HepG2 (cell line): ENCODE data around the gene BICDL2. TPM values are rescaled to one million over a fixed set of nuclear protein-coding genes. Genes with fewer than 3 reads are reported as not detected.

ENCODE experiments used
- ARNT2 ChIP-seq: sonication (generic); formaldehyde crosslinking; IDR thresholded peaks from 2 replicates; pipeline ENCODE4 v1.8.0; 2022; ENCODE audit warnings: mild to moderate bottlenecking, low read depth, missing genetic modification reagents, moderate library complexity
- FIP1L1 ChIP-seq: fragments of 200-400 bp; formaldehyde crosslinking; IDR thresholded peaks from 2 replicates; pipeline ENCODE4 v1.6.1; 2018; ENCODE audit warnings: low read depth, mild to moderate bottlenecking, low read length, moderate library complexity, borderline replicate concordance; ENCODE audit not compliant: insufficient read depth
- IRX3 ChIP-seq: sonication (generic); formaldehyde crosslinking; IDR thresholded peaks from 2 replicates; pipeline ENCODE4 v1.8.1; 2023; ENCODE audit warnings: mild to moderate bottlenecking, low read depth, missing genetic modification reagents, borderline replicate concordance
- NFATC3 ChIP-seq: sonication (generic); formaldehyde crosslinking; IDR thresholded peaks from 2 replicates; pipeline ENCODE4 v1.5.1; 2020; ENCODE audit warnings: mild to moderate bottlenecking, missing genetic modification reagents
- NR2F6 ChIP-seq, 2 experiments: IDR thresholded peaks; 2 replicates each; pipeline ENCODE4 v1.6.1; 2016; ENCODE audit warnings: antibody characterized with exemption in 1 of 2, mild to moderate bottlenecking in 1 of 2
- PAX8 ChIP-seq: sonication (generic); formaldehyde crosslinking; IDR thresholded peaks from 2 replicates; pipeline ENCODE4 v1.8.0; 2022; ENCODE audit warnings: mild to moderate bottlenecking, missing genetic modification reagents, borderline replicate concordance
- PITX1 ChIP-seq: sonication (generic); formaldehyde crosslinking; IDR thresholded peaks from 2 replicates; pipeline ENCODE4 v1.5.1; 2020; ENCODE audit warnings: mild to moderate bottlenecking, missing genetic modification reagents
- ZFYVE20 ChIP-seq: sonication (generic); formaldehyde crosslinking; IDR thresholded peaks from 2 replicates; pipeline ENCODE4 v1.8.0; 2023; ENCODE audit warnings: low read depth, mild to moderate bottlenecking, moderate library complexity, missing genetic modification reagents, borderline replicate concordance
- ZNF709 ChIP-seq: sonication (generic); formaldehyde crosslinking; IDR thresholded peaks from 2 replicates; pipeline ENCODE4 v1.5.0; 2020; ENCODE audit warnings: mild to moderate bottlenecking, missing genetic modification reagents
- polyA plus RNA-seq, 8 experiments: library from polyadenylated mRNA; depleted of rRNA in 3 of 8; stranded (reverse) in 7 of 8; unstranded in 1 of 8; fragments of >200 nt; fragmentation: Illumina TruSeq in 4 of 8; extraction: Trizol in 4 of 8; gene quantifications; 2 replicates each; pipeline versions ENCODE4 v1.2.1 to v1.2.3, GENCODE V29; 2011 to 2016; ENCODE audit warnings: low read depth in 4 of 8, missing spikeins in 1 of 8, mixed read lengths in 1 of 8; ENCODE audit not compliant: insufficient read depth in 1 of 8
- total RNA-seq, 5 experiments: library from RNA; depleted of rRNA; stranded (reverse); fragments of >200 nt; fragmentation: Illumina TruSeq; extraction: Trizol; gene quantifications; 2 replicates each; pipeline ENCODE4 v1.2.3, GENCODE V29; 2016; ENCODE audit warnings: low read depth in 1 of 5
- TF ChIP-seq, protein P1 (sequence below): IDR thresholded peaks from 2 replicates; pipeline ENCODE4 v1.6.1; 2016; ENCODE audit warnings: missing compliant biosample characterization, missing genetic modification reagents, borderline replicate concordance
- TF ChIP-seq, protein P2 (sequence below): sonication (generic); formaldehyde crosslinking; IDR thresholded peaks from 2 replicates; pipeline ENCODE4 v1.8.0; 2022; ENCODE audit warnings: missing genetic modification reagents, mild to moderate bottlenecking, moderate library complexity, borderline replicate concordance
- TF ChIP-seq, protein P3 (sequence below): sonication (generic); formaldehyde crosslinking; IDR thresholded peaks from 2 replicates; pipeline ENCODE4 v1.8.0; 2022; ENCODE audit warnings: missing genetic modification reagents, low read depth, mild to moderate bottlenecking, borderline replicate concordance
- TF ChIP-seq, protein P4 (sequence below): fragments of 450-650 bp; IDR thresholded peaks from 2 replicates; pipeline ENCODE4 v1.6.1; 2016
- TF ChIP-seq, protein P5 (sequence below): sonication (generic); formaldehyde crosslinking; IDR thresholded peaks from 2 replicates; pipeline ENCODE4 v1.5.0; 2020; ENCODE audit warnings: mild to moderate bottlenecking, missing genetic modification reagents, moderate library complexity
- TF ChIP-seq, protein P6 (sequence below): sonication (generic); formaldehyde crosslinking; IDR thresholded peaks from 2 replicates; pipeline ENCODE4 v1.4.0; 2020; ENCODE audit warnings: missing genetic modification reagents

The BICDL2 gene
- total and polyA plus RNA-seq, 2 of the 13 experiments (the other 11 are each of a cell fraction or from before 2014, with no cell fraction given) = 0.12 TPM; not detected in 1

DNA sequence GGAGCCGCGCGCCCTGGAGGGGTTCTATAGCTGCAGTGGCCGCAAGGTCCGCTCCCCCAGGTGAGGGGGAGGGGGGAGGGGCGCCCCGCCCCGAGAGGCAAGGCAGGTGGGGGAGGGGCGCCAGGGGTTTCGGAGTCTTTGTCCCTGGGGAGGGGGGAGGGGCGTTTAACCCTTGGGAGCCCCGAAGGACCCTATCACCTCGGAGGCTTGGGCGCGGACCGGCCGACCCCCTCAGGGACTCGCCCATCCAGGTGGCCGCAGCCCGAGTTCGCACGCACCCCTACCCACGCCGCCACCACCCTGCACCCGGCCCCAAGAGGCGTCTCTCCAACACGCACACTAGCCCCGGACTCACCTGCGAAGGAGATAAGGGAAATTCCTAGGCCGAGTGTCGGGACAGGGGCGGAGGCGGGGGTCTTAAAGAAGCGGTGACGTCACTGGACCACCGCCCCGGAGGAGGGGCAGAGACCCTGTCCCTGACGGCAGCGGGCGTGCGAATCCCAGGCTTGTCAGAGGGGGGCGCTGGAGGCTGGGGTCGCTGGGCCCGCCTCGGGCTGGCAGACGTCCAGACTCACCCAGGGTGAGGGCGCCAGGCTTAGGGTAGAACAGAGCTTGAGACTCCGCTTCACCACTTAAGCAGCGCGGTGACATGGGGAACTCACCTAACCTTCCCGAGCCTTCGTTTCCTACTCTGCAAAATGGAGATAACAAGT, 18.8 kb downstream of the BICDL2 start, which contains the start of gene CLDN6 (continued):
- TF ChIP-seq FIP1L1 = no peak
- no peak for TF ChIP-seq ZNF709 (CRISPR knock-in tag)
- TF ChIP-seq, protein P1, sequence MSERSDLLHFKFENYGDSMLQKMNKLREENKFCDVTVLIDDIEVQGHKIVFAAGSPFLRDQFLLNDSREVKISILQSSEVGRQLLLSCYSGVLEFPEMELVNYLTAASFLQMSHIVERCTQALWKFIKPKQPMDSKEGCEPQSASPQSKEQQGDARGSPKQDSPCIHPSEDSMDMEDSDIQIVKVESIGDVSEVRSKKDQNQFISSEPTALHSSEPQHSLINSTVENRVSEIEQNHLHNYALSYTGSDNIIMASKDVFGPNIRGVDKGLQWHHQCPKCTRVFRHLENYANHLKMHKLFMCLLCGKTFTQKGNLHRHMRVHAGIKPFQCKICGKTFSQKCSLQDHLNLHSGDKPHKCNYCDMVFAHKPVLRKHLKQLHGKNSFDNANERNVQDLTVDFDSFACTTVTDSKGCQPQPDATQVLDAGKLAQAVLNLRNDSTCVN (CRISPR knock-in tag) = no peak
- TF ChIP-seq IRX3 = no peak
- TF ChIP-seq, protein P2, sequence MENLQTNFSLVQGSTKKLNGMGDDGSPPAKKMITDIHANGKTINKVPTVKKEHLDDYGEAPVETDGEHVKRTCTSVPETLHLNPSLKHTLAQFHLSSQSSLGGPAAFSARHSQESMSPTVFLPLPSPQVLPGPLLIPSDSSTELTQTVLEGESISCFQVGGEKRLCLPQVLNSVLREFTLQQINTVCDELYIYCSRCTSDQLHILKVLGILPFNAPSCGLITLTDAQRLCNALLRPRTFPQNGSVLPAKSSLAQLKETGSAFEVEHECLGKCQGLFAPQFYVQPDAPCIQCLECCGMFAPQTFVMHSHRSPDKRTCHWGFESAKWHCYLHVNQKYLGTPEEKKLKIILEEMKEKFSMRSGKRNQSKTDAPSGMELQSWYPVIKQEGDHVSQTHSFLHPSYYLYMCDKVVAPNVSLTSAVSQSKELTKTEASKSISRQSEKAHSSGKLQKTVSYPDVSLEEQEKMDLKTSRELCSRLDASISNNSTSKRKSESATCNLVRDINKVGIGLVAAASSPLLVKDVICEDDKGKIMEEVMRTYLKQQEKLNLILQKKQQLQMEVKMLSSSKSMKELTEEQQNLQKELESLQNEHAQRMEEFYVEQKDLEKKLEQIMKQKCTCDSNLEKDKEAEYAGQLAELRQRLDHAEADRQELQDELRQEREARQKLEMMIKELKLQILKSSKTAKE (CRISPR knock-in tag) = no peak
- TF ChIP-seq, protein P3, sequence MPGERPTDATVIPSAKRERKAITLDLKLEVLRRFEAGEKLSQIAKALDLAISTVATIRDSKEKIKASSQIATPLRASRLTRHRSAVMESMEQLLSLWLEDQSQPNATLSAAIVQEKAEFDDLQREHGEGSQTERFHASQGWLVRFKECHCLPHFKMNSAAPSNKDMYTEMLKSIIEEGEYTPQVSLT (CRISPR knock-in tag) = no peak
- TF ChIP-seq, protein P4, sequence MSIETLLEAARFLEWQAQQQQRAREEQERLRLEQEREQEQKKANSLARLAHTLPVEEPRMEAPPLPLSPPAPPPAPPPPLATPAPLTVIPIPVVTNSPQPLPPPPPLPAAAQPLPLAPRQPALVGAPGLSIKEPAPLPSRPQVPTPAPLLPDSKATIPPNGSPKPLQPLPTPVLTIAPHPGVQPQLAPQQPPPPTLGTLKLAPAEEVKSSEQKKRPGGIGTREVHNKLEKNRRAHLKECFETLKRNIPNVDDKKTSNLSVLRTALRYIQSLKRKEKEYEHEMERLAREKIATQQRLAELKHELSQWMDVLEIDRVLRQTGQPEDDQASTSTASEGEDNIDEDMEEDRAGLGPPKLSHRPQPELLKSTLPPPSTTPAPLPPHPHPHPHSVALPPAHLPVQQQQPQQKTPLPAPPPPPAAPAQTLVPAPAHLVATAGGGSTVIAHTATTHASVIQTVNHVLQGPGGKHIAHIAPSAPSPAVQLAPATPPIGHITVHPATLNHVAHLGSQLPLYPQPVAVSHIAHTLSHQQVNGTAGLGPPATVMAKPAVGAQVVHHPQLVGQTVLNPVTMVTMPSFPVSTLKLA = no peak
- TF ChIP-seq, protein P5, sequence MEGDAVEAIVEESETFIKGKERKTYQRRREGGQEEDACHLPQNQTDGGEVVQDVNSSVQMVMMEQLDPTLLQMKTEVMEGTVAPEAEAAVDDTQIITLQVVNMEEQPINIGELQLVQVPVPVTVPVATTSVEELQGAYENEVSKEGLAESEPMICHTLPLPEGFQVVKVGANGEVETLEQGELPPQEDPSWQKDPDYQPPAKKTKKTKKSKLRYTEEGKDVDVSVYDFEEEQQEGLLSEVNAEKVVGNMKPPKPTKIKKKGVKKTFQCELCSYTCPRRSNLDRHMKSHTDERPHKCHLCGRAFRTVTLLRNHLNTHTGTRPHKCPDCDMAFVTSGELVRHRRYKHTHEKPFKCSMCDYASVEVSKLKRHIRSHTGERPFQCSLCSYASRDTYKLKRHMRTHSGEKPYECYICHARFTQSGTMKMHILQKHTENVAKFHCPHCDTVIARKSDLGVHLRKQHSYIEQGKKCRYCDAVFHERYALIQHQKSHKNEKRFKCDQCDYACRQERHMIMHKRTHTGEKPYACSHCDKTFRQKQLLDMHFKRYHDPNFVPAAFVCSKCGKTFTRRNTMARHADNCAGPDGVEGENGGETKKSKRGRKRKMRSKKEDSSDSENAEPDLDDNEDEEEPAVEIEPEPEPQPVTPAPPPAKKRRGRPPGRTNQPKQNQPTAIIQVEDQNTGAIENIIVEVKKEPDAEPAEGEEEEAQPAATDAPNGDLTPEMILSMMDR (CRISPR knock-in tag) = peak; percentile 73
- no peak for TF ChIP-seq PAX8
- no peak for TF ChIP-seq NFATC3 (CRISPR knock-in tag)
- TF ChIP-seq, protein P6, sequence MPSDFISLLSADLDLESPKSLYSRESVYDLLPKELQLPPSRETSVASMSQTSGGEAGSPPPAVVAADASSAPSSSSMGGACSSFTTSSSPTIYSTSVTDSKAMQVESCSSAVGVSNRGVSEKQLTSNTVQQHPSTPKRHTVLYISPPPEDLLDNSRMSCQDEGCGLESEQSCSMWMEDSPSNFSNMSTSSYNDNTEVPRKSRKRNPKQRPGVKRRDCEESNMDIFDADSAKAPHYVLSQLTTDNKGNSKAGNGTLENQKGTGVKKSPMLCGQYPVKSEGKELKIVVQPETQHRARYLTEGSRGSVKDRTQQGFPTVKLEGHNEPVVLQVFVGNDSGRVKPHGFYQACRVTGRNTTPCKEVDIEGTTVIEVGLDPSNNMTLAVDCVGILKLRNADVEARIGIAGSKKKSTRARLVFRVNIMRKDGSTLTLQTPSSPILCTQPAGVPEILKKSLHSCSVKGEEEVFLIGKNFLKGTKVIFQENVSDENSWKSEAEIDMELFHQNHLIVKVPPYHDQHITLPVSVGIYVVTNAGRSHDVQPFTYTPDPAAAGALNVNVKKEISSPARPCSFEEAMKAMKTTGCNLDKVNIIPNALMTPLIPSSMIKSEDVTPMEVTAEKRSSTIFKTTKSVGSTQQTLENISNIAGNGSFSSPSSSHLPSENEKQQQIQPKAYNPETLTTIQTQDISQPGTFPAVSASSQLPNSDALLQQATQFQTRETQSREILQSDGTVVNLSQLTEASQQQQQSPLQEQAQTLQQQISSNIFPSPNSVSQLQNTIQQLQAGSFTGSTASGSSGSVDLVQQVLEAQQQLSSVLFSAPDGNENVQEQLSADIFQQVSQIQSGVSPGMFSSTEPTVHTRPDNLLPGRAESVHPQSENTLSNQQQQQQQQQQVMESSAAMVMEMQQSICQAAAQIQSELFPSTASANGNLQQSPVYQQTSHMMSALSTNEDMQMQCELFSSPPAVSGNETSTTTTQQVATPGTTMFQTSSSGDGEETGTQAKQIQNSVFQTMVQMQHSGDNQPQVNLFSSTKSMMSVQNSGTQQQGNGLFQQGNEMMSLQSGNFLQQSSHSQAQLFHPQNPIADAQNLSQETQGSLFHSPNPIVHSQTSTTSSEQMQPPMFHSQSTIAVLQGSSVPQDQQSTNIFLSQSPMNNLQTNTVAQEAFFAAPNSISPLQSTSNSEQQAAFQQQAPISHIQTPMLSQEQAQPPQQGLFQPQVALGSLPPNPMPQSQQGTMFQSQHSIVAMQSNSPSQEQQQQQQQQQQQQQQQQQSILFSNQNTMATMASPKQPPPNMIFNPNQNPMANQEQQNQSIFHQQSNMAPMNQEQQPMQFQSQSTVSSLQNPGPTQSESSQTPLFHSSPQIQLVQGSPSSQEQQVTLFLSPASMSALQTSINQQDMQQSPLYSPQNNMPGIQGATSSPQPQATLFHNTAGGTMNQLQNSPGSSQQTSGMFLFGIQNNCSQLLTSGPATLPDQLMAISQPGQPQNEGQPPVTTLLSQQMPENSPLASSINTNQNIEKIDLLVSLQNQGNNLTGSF (CRISPR knock-in tag) = no peak
- TF ChIP-seq ARNT2 (CRISPR knock-in tag) = no peak
- TF ChIP-seq PITX1 (CRISPR knock-in tag) = no peak
- no peak for TF ChIP-seq ZFYVE20 (CRISPR knock-in tag)
- no peak for TF ChIP-seq NR2F6 (IDR thresholded peaks at IDR 0.05)
- TF ChIP-seq NR2F6 (CRISPR knock-in tag; IDR thresholded peaks at IDR 0.05) = 0 out of 2 replicates have a peak, but pooled peaks have one; percentile 29
